Kidney (tissue), 14 donors: ENCODE results near the gene CHST12. TPM values are rescaled to one million over a fixed set of nuclear protein-coding genes. Genes with fewer than 3 reads are reported as not detected.

Experiments used
- DNase-seq, 5 donors: peaks; one replicate each; pipeline ENCODE4 v3.0.0-alpha.2; 2013 to 2020
- FAIRE-seq: peaks from 2 replicates; lab custom pipeline; 2012; peaks lifted over from hg19 to GRCh38; lab: Jason Lieb, UNC
- H3K27ac ChIP-seq, 2 donors: one replicate each; pipeline ENCODE4 v1.7.0; 2013; ENCODE audit warnings: low read depth in 2 of 2, low read length in 2 of 2, inconsistent platforms in 1 of 2
- H3K27me3 ChIP-seq: one replicate; pipeline ENCODE4 v1.7.1; 2013; ENCODE audit warnings: low read length, inconsistent platforms; ENCODE audit not compliant: control insufficient read depth, insufficient read depth
- H3K36me3 ChIP-seq, 3 donors: one replicate each; pipeline versions ENCODE4 v1.7.0 to v1.7.1; 2013; ENCODE audit warnings: low read length in 3 of 3, control low read depth in 1 of 3, inconsistent platforms in 1 of 3; ENCODE audit not compliant: insufficient read depth in 3 of 3, control insufficient read depth in 2 of 3
- H3K4me1 ChIP-seq, 3 donors: one replicate each; pipeline versions ENCODE4 v1.7.0 to v1.7.1; 2013; ENCODE audit warnings: low read length in 3 of 3, inconsistent platforms in 1 of 3, low read depth in 1 of 3; ENCODE audit not compliant: control insufficient read depth in 2 of 3, insufficient read depth in 2 of 3
- H3K4me3 ChIP-seq, 3 donors: one replicate each; pipeline versions ENCODE4 v1.7.0 to v1.8.1; 2013; ENCODE audit warnings: low read length in 3 of 3, control low read depth in 1 of 3, inconsistent platforms in 1 of 3
- H3K9ac ChIP-seq, 3 donors: one replicate each; pipeline versions ENCODE4 v1.7.0 to v1.7.1; 2013; ENCODE audit warnings: low read length in 3 of 3, control low read depth in 1 of 3, inconsistent platforms in 1 of 3
- H3K9me3 ChIP-seq, 3 donors: one replicate each; pipeline versions ENCODE4 v1.7.0 to v1.7.1; 2013; ENCODE audit warnings: low read length in 3 of 3, control low read depth in 1 of 3, inconsistent platforms in 1 of 3; ENCODE audit not compliant: control insufficient read depth in 2 of 3, insufficient read depth in 1 of 3
- CTCF ChIP-seq: IDR thresholded peaks from 3 replicates; pipeline ENCODE4 v1.5.1; 2012; ENCODE audit warnings: mild to moderate bottlenecking, moderate library complexity, borderline replicate concordance; ENCODE audit not compliant: insufficient read depth; ENCODE audit errors: extremely low read depth
- intact Hi-C: fragments of 100-400 bp; cut with DNase I; formaldehyde crosslinking; loops from one replicate; pipeline ENCODE4 v1.11.1; 2022
- polyA plus RNA-seq: library from polyadenylated mRNA; stranded (reverse); fragments of 350-450 nt; fragmentation: Illumina TruSeq; extraction: RNeasy Lipid Tissue Mini Kit (QIAGEN cat#74804); gene quantifications from one replicate; pipeline ENCODE4 v1.2.3, GENCODE V29; 2014; ENCODE audit warnings: low read depth, low replicate concordance; ENCODE audit not compliant: insufficient read depth
- total RNA-seq: library from RNA; stranded (reverse); fragmentation: NEBNext Ultra II Directional; extraction: Animal tissue kit (Norgen Biotek cat#: 25700); gene quantifications from one replicate; pipeline ENCODE4 v1.2.1, GENCODE V29; 2021
- donor health status: control.
- donor health status: control.
- donor health status: control.
- donor health status: control.
- donor health status: control.
- donor health status: DM: yes; HTN: yes; CAD: no.
- donor health status: Normal renal cell carcinoma (clear cell type).

CHST12 gene
- total and polyA plus RNA-seq, 2 donors from 2014 or later, result 16.3 to 25.6 TPM

- H3K9me3 ChIP-seq, result no peaks in the 10 kb centered on the region
- no peak overlapping the region for H3K9ac ChIP-seq
- H3K27me3 ChIP-seq, result no peaks in the 10 kb centered on the region
- FAIRE-seq (no peak), DNase-seq (no peak)
- TF ChIP-seq CTCF, result no peak
- H3K36me3 ChIP-seq, result peaks cover 2 to 17% (median 10%) of the 10 kb centered on the region in 3 donors
- H3K4me1 ChIP-seq, result peaks cover 0 to 18% (median 6%) of the 10 kb centered on the region in 3 donors
- H3K27ac ChIP-seq, result no peak overlapping the region
- H3K4me3 ChIP-seq, result no peak overlapping the region
- intact Hi-C loops, result no loop called here
These were observed 45.8 kb upstream of the CHST12 start for GRCh38 chr7:2357571-2357970.

- H3K4me3 ChIP-seq, result no peak overlapping the region
- H3K27me3 ChIP-seq, result no peaks in the 10 kb centered on the region
- DNase-seq (no peak), FAIRE-seq (no peak)
- H3K4me1 ChIP-seq, result peaks cover 0 to 13% (median 0%) of the 10 kb centered on the region in 3 donors
- H3K9me3 ChIP-seq, result no peaks in the 10 kb centered on the region
- no peak for TF ChIP-seq CTCF
- intact Hi-C loops, result no loop called here
- no peak overlapping the region for H3K9ac ChIP-seq
- H3K36me3 ChIP-seq, result peaks cover 2 to 29% (median 18%) of the 10 kb centered on the region in 3 donors
- no peak overlapping the region for H3K27ac ChIP-seq
These were observed 44.4 kb upstream of the CHST12 start for GRCh38 chr7:2358968-2359527.

GRCh38 chr7:2359610-2360009 is 43.8 kb upstream of the CHST12 start:
- Histone ChIP-seq H3K27ac (no peak overlapping the region), H3K36me3 (peaks cover 7 to 35% (median 23%) of the 10 kb centered on the region in 3 donors), H3K9me3 (no peaks in the 10 kb centered on the region), H3K4me3 (no peak overlapping the region), H3K9ac (no peak overlapping the region), H3K4me1 (peaks cover 0 to 13% (median 0%) of the 10 kb centered on the region in 3 donors), H3K27me3 (no peaks in the 10 kb centered on the region)
- DNase-seq, result no peak
- intact Hi-C loops, result no loop called here
- FAIRE-seq, result no peak
- TF ChIP-seq CTCF, result no peak
